H9 (cell line): Measurements from ENCODE around the gene GGT5. TPM values are rescaled to one million over a fixed set of nuclear protein-coding genes. Genes with fewer than 3 reads are reported as not detected.

Source experiments
- DNase-seq: peaks from one replicate; pipeline ENCODE4 v3.0.0-alpha.2; 2017
- H2AFZ ChIP-seq: one replicate; pipeline ENCODE4 v1.6.1; 2013; ENCODE audit warnings: mild to moderate bottlenecking, low read length, control low read depth, moderate library complexity
- H2AK5ac ChIP-seq: 2 replicates; pipeline ENCODE4 v1.6.1; 2013; ENCODE audit warnings: low read length, control low read depth, mixed read lengths; ENCODE audit not compliant: insufficient read length
- H2BK120ac ChIP-seq: one replicate; pipeline ENCODE4 v1.6.1; 2013; ENCODE audit warnings: low read depth, mild to moderate bottlenecking, low read length, control low read depth, inconsistent platforms; ENCODE audit not compliant: poor library complexity, severe bottlenecking
- H2BK12ac ChIP-seq: 2 replicates; pipeline ENCODE4 v1.6.1; 2013; ENCODE audit warnings: low read length, control low read depth, mixed read lengths, low read depth; ENCODE audit not compliant: insufficient read length
- H2BK15ac ChIP-seq: 2 replicates; pipeline ENCODE4 v1.6.1; 2013; ENCODE audit warnings: low read depth, low read length, control low read depth
- H2BK20ac ChIP-seq: one replicate; pipeline ENCODE4 v1.6.1; 2013; ENCODE audit warnings: low read depth, mild to moderate bottlenecking, low read length, control low read depth, inconsistent platforms; ENCODE audit not compliant: poor library complexity, severe bottlenecking
- H2BK5ac ChIP-seq: 2 replicates; pipeline ENCODE4 v1.6.1; 2013; ENCODE audit warnings: low read length, control low read depth, mixed read lengths; ENCODE audit not compliant: insufficient read length
- H3K14ac ChIP-seq: 2 replicates; pipeline ENCODE4 v1.6.1; 2013; ENCODE audit warnings: low read length, control low read depth; ENCODE audit not compliant: insufficient read depth
- H3K18ac ChIP-seq: 2 replicates; pipeline ENCODE4 v1.6.1; 2013; ENCODE audit warnings: low read depth, mild to moderate bottlenecking, mixed read lengths, low read length, control low read depth; ENCODE audit not compliant: insufficient read length
- H3K23ac ChIP-seq: 2 replicates; pipeline ENCODE4 v1.6.1; 2013; ENCODE audit warnings: low read length, control low read depth, mixed read lengths, low read depth; ENCODE audit not compliant: insufficient read length
- H3K23me2 ChIP-seq: 2 replicates; pipeline ENCODE4 v1.6.1; 2013; ENCODE audit warnings: low read depth, mild to moderate bottlenecking, mixed read lengths, low read length, control low read depth; ENCODE audit not compliant: insufficient read length, poor library complexity, severe bottlenecking
- H3K27ac ChIP-seq: 2 replicates; pipeline ENCODE4 v1.5.1; 2013; ENCODE audit warnings: low read length, control low read depth, mixed read lengths, low read depth; ENCODE audit not compliant: insufficient read length
- H3K27me3 ChIP-seq: 2 replicates; pipeline ENCODE4 v1.6.1; 2013; ENCODE audit warnings: low read length, control low read depth, inconsistent platforms; ENCODE audit not compliant: insufficient read depth
- H3K4ac ChIP-seq: 2 replicates; pipeline ENCODE4 v1.6.1; 2013; ENCODE audit warnings: low read depth, mild to moderate bottlenecking, control low read depth, inconsistent platforms, low read length, moderate library complexity
- H3K4me1 ChIP-seq: 2 replicates; pipeline ENCODE4 v1.6.1; 2013; ENCODE audit warnings: low read length, control low read depth, inconsistent platforms; ENCODE audit not compliant: insufficient read depth
- H3K4me2 ChIP-seq: 2 replicates; pipeline ENCODE4 v1.6.1; 2013; ENCODE audit warnings: low read length, control low read depth, mixed read lengths; ENCODE audit not compliant: insufficient read length, insufficient read depth
- H3K56ac ChIP-seq: 2 replicates; pipeline ENCODE4 v1.6.1; 2013; ENCODE audit warnings: low read depth, mild to moderate bottlenecking, mixed read lengths, low read length, control low read depth; ENCODE audit not compliant: insufficient read length
- H3K79me1 ChIP-seq: 2 replicates; pipeline ENCODE4 v1.6.1; 2013; ENCODE audit warnings: low read depth, mild to moderate bottlenecking, moderate library complexity, low read length, control low read depth, inconsistent platforms; ENCODE audit not compliant: insufficient read depth, poor library complexity, severe bottlenecking
- H3K79me2 ChIP-seq: 2 replicates; pipeline ENCODE4 v1.6.1; 2013; ENCODE audit warnings: low read length, control low read depth, inconsistent platforms; ENCODE audit not compliant: insufficient read depth
- H3K9ac ChIP-seq: 2 replicates; pipeline ENCODE4 v1.6.1; 2013; ENCODE audit warnings: low read length, control low read depth, mixed read lengths; ENCODE audit not compliant: insufficient read length; ENCODE audit errors: extremely low read depth
- H3K9me3 ChIP-seq: one replicate; pipeline ENCODE4 v1.6.1; 2013; ENCODE audit warnings: low read depth, low read length, inconsistent platforms; ENCODE audit not compliant: control insufficient read depth
- H3T11ph ChIP-seq: one replicate; pipeline ENCODE4 v1.6.1; 2013; ENCODE audit warnings: mild to moderate bottlenecking, low read length, control low read depth, inconsistent platforms
- H4K20me1 ChIP-seq: one replicate; pipeline ENCODE4 v1.6.1; 2013; ENCODE audit not compliant: control insufficient read depth, insufficient read length, insufficient read depth
- H4K5ac ChIP-seq: 2 replicates; pipeline ENCODE4 v1.6.1; 2013; ENCODE audit warnings: low read depth, mild to moderate bottlenecking, mixed read lengths, low read length, control low read depth; ENCODE audit not compliant: insufficient read length
- H4K8ac ChIP-seq: replicated peaks from 2 replicates; pipeline ENCODE4 v1.6.1; 2013; ENCODE audit warnings: low read length, control low read depth, mixed read lengths, low read depth; ENCODE audit not compliant: insufficient read length
- H4K91ac ChIP-seq: 2 replicates; pipeline ENCODE4 v1.6.1; 2013; ENCODE audit warnings: low read depth, mild to moderate bottlenecking, moderate library complexity, mixed read lengths, low read length, control low read depth; ENCODE audit not compliant: insufficient read length
- H3K27ac Mint-ChIP-seq, 3 experiments: 2 replicates in 2 of 3; 3 replicates in 1 of 3; pipeline ENCODE4 v1.8.0; 2020 to 2021; ENCODE audit warnings: mixed read lengths in 3 of 3, mild to moderate bottlenecking in 1 of 3, moderate library complexity in 1 of 3
- H3K27me3 Mint-ChIP-seq: 2 replicates; pipeline ENCODE4 v1.8.0; 2021; ENCODE audit warnings: low read depth, mild to moderate bottlenecking, moderate library complexity, mixed read lengths
- H3K36me3 Mint-ChIP-seq, 3 experiments: 2 replicates in 2 of 3; 3 replicates in 1 of 3; pipeline ENCODE4 v1.8.0; 2020 to 2021; ENCODE audit warnings: low read depth in 3 of 3, mixed read lengths in 3 of 3; ENCODE audit not compliant: insufficient read depth in 1 of 3
- H3K4me1 Mint-ChIP-seq, 2 experiments: 2 replicates each; pipeline ENCODE4 v1.8.0; 2020; ENCODE audit warnings: mixed read lengths in 2 of 2
- H3K4me3 Mint-ChIP-seq, 2 experiments: 2 replicates in 1 of 2; 3 replicates in 1 of 2; pipeline ENCODE4 v1.8.0; 2020 to 2021; ENCODE audit warnings: mild to moderate bottlenecking in 2 of 2, mixed read lengths in 2 of 2, moderate library complexity in 1 of 2
- H3K9me3 Mint-ChIP-seq, 2 experiments: 2 replicates in 1 of 2; 3 replicates in 1 of 2; pipeline ENCODE4 v1.8.0; 2020; ENCODE audit warnings: mild to moderate bottlenecking in 2 of 2, mixed read lengths in 2 of 2, moderate library complexity in 1 of 2
- WGBS: extraction: QIAGEN DNeasy Blood & Tissue Kit; methylation state at CpG from one replicate; pipeline ENCODE4 v1.1.7; 2013; ENCODE audit warnings: missing lambda C conversion rate, low lambda C conversion rate, mixed read lengths; ENCODE audit not compliant: insufficient read length; ENCODE audit errors: extremely low coverage; 5-methylcytosine and 5-hydroxymethylcytosine counted together
- total RNA-seq: library from RNA; stranded (reverse); gene quantifications from 2 replicates; pipeline ENCODE4 v1.2.1, GENCODE V29; 2021
- TF ChIP-seq, protein P1 (sequence below): fragments of 200-600 bp; sonication (generic); conservative IDR thresholded peaks from 3 replicates; pipeline ENCODE4 v1.8.0; 2021; ENCODE audit warnings: antibody characterized with exemption, mild to moderate bottlenecking

GGT5 gene
- total RNA-seq, 1 experiment from 2014 or later = 0.20 TPM

DNA sequence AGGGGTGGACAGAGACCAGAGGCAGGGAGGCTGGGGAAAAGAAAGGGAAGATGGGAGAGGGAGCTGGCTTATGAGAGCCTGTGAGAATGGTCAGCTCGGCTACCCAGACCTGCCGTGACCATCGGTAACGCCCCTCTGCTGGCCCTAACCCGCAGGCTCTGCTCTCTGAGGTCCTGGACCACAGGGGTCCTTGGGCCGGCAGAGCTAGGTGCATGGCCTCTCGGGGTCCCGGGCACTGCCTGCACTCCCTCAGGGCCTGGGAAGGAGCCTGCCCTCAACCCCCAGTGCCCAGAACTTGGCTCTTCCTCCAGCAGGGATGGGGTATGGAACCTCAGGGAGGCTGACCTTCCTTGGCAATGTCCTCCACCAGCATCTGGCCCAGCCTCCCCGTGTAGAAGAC, 13.2 kb downstream of the GGT5 start:
- Histone ChIP-seq H3K4ac (no peak overlapping the region), H3K4me2 (no peak overlapping the region), H2BK120ac (no peak overlapping the region), H2BK5ac (no peak overlapping the region), H3K4me1 (no peaks in the 10 kb centered on the region), H3K9ac (no peak overlapping the region), H3K79me1 (no peaks in the 10 kb centered on the region), H3K9me3 (no peaks in the 10 kb centered on the region), H2BK15ac (no peak overlapping the region), H3K23ac (no peak overlapping the region), H3K56ac (no peak overlapping the region), H4K5ac (no peak overlapping the region), H3K23me2 (no peaks in the 10 kb centered on the region), H4K8ac (no peak overlapping the region), H4K91ac (no peak overlapping the region), H3K18ac (no peak overlapping the region), H2BK20ac (no peak overlapping the region), H3K79me2 (no peaks in the 10 kb centered on the region), H3K27me3 (no peaks in the 10 kb centered on the region), H2AK5ac (no peak overlapping the region), H3K14ac (no peak overlapping the region; the same call in 1 of the 2 replicates), H2BK12ac (no peak overlapping the region), H3T11ph (no peak overlapping the region), H3K27ac (no peak overlapping the region), H2AFZ (no peak overlapping the region), H4K20me1 (no peaks in the 10 kb centered on the region)
- Mint-ChIP-seq H3K4me3 (no peak overlapping the region), H3K27me3 (no peaks in the 10 kb centered on the region; the same call in 1 of the 2 replicates), H3K36me3 (peaks cover 2 to 4% (median 2%) of the 10 kb centered on the region in 3 experiments; a peak in 4 of 7 replicates), H3K4me1 (peaks cover 6 to 7% of the 10 kb centered on the region in 2 experiments), H3K27ac (no peak overlapping the region), H3K9me3 (peaks cover 2 to 6% of the 10 kb centered on the region in 2 experiments; a peak in 4 of 5 replicates)
- no CpG with 5 or more reads among the region's 9 CpGs for WGBS
- no peak for DNase-seq
- TF ChIP-seq, protein P1, sequence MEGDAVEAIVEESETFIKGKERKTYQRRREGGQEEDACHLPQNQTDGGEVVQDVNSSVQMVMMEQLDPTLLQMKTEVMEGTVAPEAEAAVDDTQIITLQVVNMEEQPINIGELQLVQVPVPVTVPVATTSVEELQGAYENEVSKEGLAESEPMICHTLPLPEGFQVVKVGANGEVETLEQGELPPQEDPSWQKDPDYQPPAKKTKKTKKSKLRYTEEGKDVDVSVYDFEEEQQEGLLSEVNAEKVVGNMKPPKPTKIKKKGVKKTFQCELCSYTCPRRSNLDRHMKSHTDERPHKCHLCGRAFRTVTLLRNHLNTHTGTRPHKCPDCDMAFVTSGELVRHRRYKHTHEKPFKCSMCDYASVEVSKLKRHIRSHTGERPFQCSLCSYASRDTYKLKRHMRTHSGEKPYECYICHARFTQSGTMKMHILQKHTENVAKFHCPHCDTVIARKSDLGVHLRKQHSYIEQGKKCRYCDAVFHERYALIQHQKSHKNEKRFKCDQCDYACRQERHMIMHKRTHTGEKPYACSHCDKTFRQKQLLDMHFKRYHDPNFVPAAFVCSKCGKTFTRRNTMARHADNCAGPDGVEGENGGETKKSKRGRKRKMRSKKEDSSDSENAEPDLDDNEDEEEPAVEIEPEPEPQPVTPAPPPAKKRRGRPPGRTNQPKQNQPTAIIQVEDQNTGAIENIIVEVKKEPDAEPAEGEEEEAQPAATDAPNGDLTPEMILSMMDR = no peak
